Measurements from ENCODE around the gene FUT3.
"Not testable (repeated sequence)": the region's sequence is repeated elsewhere in the genome, so short reads cannot be mapped to it uniquely, and the experiment has no call there.

FUT3 gene

GRCh38 chr19:5851302-5851701, at the start of gene FUT3:
Gene FUT3 (minus strand): TSS chr19:5851449.
- DNase-seq: no peak

GRCh38 chr19:5900976-5901375, 49.7 kb upstream of the FUT3 start:
- DNase-seq: no peak

- no peak for DNase-seq
Observed at GRCh38 chr19:5899728-5900526, 48.7 kb upstream of the FUT3 start.

DNA sequence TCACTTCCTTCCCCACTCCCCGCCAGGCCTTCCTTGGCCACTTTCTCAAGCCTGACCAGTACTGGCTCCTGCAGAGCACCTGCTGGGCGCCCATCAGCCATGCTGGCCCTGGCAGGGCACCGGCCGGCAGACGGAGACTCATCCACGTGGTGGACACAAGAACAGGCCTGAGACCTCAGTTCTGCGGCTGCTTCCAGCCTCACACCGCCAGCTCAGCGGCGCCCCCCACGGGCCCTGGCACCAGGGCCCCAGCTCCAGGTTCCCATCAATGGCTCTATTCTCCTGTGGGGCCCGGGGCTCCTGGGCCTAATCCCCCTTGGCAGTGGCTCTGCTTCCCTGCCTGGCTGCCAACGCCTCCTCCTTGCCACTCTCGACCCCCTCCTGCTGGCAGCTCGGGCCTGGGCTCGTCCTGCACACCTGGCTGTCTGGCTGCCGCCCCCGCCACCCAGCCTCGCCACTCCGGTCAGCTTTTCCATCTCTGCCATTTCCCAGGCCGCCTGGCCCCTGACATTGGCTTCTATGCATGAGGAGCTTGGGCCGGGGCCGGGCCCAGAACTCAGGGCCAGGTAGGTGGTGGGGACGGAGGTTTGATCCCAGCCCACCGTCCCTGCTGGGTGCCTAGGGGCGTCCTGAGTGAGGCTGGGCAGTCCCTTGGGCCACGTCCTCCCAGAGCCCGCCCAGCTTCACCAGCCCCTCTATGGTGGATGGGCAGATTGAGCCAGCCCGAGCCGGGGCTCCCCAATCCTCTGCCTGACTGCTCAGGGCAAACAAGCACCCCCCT, 46.1 kb upstream of the FUT3 start:
- DNase-seq: no peak

GRCh38 chr19:5896365-5897076, 45.3 kb upstream of the FUT3 start:
- no peak for DNase-seq

GRCh38 chr19:5895890-5896289, 44.6 kb upstream of the FUT3 start:
- DNase-seq: no peak

DNA sequence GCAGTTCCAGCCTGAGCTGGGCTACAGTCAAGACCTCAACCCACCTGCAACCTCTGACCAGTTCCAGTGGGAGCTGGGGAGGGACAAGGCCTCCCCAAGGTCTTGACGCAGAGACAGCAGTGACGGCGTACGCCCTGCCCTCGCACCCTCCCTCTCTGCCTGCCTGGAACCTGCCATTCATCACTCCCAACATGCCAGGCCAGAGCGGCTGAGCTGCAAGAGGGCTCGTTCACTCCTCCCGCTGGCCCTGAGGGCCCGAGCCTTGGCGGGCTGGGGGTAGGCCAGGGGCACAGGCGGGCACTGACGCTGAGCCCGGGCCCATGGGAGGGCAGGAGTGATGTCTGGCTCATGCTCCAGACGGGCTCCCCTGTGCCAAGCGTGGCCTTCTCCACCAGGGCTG, 44.2 kb upstream of the FUT3 start:
- no peak for DNase-seq

- no peak for DNase-seq
Observed at GRCh38 chr19:5894704-5895349, 43.6 kb upstream of the FUT3 start.

DNA sequence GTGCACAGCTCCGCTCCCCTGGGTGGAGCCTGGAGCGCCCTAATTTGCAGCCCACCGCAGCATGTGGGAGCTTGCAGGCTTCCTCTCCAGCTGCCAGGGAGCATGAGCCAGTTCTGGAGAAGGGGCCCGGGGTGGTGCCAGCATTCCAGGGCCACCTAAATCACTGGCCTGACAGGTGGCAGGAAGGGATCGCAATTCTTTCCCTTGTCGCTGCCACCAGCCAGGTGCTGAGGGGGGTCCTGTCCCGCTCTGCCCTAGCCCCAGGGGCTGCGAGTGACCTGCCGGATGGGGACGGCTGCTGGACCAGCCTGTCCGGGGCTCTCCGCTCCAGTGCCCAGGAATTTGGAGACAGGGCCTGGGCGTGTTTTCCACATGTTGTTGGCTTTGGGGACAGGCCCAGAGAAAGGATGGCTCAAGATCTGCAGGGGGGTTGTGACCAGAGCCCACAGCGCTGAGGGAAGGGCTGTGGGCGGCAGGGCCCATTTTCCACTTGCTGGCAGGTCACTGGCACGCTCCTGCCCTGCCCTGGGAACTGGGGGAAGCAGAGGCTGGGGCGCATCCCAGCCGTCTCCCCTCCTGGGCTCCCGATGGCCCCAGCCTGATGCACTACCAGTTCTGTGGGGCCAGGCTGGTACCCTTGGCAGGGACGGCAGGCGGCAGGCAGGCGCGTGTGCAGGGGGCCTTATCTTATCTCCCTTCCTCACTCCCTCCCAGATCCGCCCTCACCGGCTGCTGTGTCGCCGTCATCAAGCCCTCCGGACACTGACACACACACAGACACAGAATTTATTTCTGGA, 42.9 kb upstream of the FUT3 start:
- no peak for DNase-seq

GRCh38 chr19:5893296-5893903, 42.2 kb upstream of the FUT3 start:
- DNase-seq: no peak

- DNase-seq: no peak
Observed at GRCh38 chr19:5892772-5893275, 41.6 kb upstream of the FUT3 start.

- DNase-seq: no peak
Observed at GRCh38 chr19:5891938-5892771, 40.9 kb upstream of the FUT3 start.

DNA sequence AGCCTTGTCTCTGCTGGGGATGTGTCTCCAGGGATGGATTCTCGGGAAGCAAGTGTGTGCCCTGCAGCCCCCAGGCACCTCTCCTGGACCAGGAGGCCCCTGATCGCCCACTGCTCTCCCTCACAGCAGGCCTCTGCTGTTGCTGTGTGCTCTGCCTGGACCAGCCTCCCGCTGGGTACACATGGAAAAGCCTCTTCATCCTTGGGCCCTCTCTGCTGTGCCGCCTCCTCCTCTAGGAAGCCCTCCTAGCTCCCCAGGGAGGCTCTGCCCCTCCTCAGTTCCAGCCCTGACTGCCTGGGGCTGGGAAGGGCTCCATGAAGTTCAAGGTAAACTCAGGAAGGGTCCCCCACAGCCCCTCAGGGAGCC, 40.3 kb upstream of the FUT3 start:
- no peak for DNase-seq

- no peak for DNase-seq
Observed at GRCh38 chr19:5890099-5890498, 38.9 kb upstream of the FUT3 start.

DNA sequence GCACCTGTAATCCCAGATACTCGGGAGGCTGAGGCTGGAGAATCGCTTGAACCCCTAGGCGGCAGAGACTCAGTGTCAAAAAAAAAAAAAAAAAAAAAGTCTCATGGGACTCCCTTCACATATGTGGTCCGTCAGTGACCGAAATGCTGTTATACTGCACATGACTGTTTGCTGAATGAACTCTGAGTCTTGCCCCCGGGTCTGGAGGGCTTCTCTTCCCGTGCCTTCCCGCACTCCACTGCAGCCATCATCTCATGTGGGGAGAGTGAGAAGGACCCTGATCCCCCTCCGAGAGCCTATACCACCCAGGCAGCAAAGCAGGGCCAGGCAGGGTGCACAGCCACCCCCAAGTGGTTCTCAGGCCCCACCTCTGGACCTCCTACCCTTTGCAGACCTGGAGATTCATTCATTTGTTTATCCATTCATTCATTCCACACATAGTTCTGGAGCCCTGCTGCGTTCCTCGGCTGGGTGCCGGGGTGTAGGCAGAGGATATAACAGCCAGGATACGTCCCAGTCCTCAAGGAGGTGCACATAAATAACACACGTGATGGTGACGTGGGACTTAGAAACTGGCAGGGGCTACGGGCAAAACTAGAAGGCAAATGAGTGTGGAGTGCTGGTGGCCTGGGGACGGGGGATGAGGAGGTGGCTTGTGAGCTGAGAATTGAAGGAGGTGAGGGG, 38.2 kb upstream of the FUT3 start:
- no peak for DNase-seq

GRCh38 chr19:5884065-5884811, 33.0 kb upstream of the FUT3 start:
- not testable (repeated sequence) for DNase-seq

DNA sequence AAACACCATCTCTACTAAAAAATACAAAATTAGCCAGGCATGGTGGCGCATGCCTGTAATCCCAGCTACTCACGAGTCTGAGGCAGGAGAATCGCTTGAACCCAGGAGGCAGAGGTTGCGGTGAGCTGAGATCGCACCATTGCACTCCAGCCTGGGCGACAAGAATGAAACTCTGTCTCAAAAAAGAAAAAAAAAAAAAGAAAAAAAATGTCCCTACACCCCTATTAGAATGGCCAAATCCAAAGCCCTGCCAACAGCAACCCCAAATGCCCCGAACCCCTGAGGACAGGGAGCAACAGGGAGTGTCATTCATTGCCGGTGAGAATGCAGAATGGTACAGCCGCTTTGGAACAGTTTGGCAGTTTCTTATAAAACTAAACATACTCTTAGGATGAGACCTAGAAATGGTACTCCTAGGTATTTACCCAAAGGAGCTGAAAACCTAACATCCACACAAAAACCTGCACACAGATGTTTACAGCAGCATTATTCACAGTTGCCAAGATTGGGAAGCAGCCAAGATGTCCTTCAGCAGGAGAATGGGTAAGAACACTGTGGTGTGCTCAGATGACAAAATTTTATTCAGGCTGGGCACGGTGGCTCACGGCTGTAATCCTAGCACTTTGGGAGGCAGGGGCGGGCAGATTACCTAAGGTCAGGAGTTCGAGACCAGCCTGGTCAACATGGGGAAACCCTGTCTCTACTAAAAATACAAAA, 32.1 kb upstream of the FUT3 start:
- not testable (repeated sequence) for DNase-seq

- no peak for DNase-seq
Observed at GRCh38 chr19:5882421-5882968, 31.2 kb upstream of the FUT3 start.

Data from Kasumi-1 (cell line).